Liver (tissue), 9 donors: ENCODE measurements around the gene PPP1R2. TPM values are rescaled to one million over a fixed set of nuclear protein-coding genes. Genes with fewer than 3 reads are reported as not detected.

Source experiments
- DNase-seq: peaks from one replicate; pipeline ENCODE4 v3.0.0-alpha.2; 2017; ENCODE audit warnings: low spot score
- H3K27ac ChIP-seq, 2 donors: one replicate each; pipeline ENCODE4 v1.7.0; 2013; ENCODE audit warnings: inconsistent platforms in 2 of 2, low read length in 2 of 2, control low read depth in 1 of 2, low read depth in 1 of 2, mild to moderate bottlenecking in 1 of 2
- H3K27me3 ChIP-seq, 4 donors: one replicate each; pipeline versions ENCODE4 v1.6.1 to v1.7.0; 2013; ENCODE audit warnings: low read length in 3 of 4, inconsistent platforms in 1 of 4, mild to moderate bottlenecking in 1 of 4, moderate library complexity in 1 of 4; ENCODE audit not compliant: control insufficient read depth in 4 of 4, insufficient read depth in 4 of 4
- H3K36me3 ChIP-seq, 4 donors: one replicate each; pipeline versions ENCODE4 v1.6.1 to v1.7.0; 2013; ENCODE audit warnings: low read length in 3 of 4, mild to moderate bottlenecking in 3 of 4, low read depth in 1 of 4, moderate library complexity in 1 of 4; ENCODE audit not compliant: control insufficient read depth in 4 of 4, insufficient read depth in 3 of 4
- H3K4me1 ChIP-seq, 4 donors: one replicate each; pipeline versions ENCODE4 v1.6.1 to v1.7.0; 2013; ENCODE audit warnings: low read length in 3 of 4, mild to moderate bottlenecking in 3 of 4, moderate library complexity in 1 of 4; ENCODE audit not compliant: control insufficient read depth in 4 of 4, insufficient read depth in 4 of 4
- H3K4me3 ChIP-seq, 3 donors: one replicate each; pipeline versions ENCODE4 v1.6.1 to v1.7.0; 2013; ENCODE audit warnings: low read length in 3 of 3, control low read depth in 1 of 3, low read depth in 1 of 3, mild to moderate bottlenecking in 1 of 3
- H3K9ac ChIP-seq, 2 donors: one replicate each; pipeline ENCODE4 v1.7.0; 2013; ENCODE audit warnings: low read length in 2 of 2, mild to moderate bottlenecking in 2 of 2, moderate library complexity in 2 of 2, control low read depth in 1 of 2, low read depth in 1 of 2
- H3K9me3 ChIP-seq, 4 donors: one replicate each; pipeline versions ENCODE4 v1.6.1 to v1.7.0; 2013; ENCODE audit warnings: low read length in 3 of 4; ENCODE audit not compliant: control insufficient read depth in 4 of 4
- CTCF ChIP-seq: fragments of 150-350 bp; IDR thresholded peaks from 2 replicates; pipeline ENCODE4 v1.5.1; 2017; ENCODE audit warnings: improper control_type of control experiment, low read depth, low read length; ENCODE audit not compliant: missing input control
- EGR1 ChIP-seq, 2 donors: IDR thresholded peaks; 2 replicates each; pipeline ENCODE4 v1.6.1; 2016 to 2018; ENCODE audit warnings: antibody characterized with exemption in 2 of 2, low read depth in 2 of 2
- FOXA1 ChIP-seq: IDR thresholded peaks from 2 replicates; pipeline ENCODE4 v1.6.1; 2016; ENCODE audit warnings: antibody characterized with exemption
- FOXA2 ChIP-seq: IDR thresholded peaks from 2 replicates; pipeline ENCODE4 v1.6.1; 2016; ENCODE audit warnings: antibody characterized with exemption
- GABPA ChIP-seq, 2 donors: IDR thresholded peaks in 1 of 2; conservative IDR thresholded peaks in 1 of 2; 2 replicates each; pipeline ENCODE4 v1.6.1; 2016; ENCODE audit warnings: antibody characterized with exemption in 2 of 2, mild to moderate bottlenecking in 1 of 2, moderate library complexity in 1 of 2
- HNF4A ChIP-seq, 2 donors: conservative IDR thresholded peaks; 2 replicates each; pipeline ENCODE4 v1.6.1; 2016; ENCODE audit warnings: antibody characterized with exemption in 2 of 2, mild to moderate bottlenecking in 2 of 2
- HNF4G ChIP-seq: IDR thresholded peaks from 2 replicates; pipeline ENCODE4 v1.6.1; 2016; ENCODE audit warnings: antibody characterized with exemption
- JUND ChIP-seq, 2 donors: IDR thresholded peaks; 2 replicates each; pipeline ENCODE4 v1.6.1; 2016; ENCODE audit warnings: antibody characterized with exemption in 2 of 2
- MAX ChIP-seq: IDR thresholded peaks from 2 replicates; pipeline ENCODE4 v1.6.1; 2016; ENCODE audit warnings: antibody characterized with exemption
- NR2F2 ChIP-seq: IDR thresholded peaks from 2 replicates; pipeline ENCODE4 v1.6.1; 2016; ENCODE audit warnings: antibody characterized with exemption
- RAD21 ChIP-seq, 2 donors: IDR thresholded peaks; 2 replicates each; pipeline ENCODE4 v1.6.1; 2016; ENCODE audit warnings: antibody characterized with exemption in 2 of 2, mild to moderate bottlenecking in 2 of 2
- REST ChIP-seq: IDR thresholded peaks from 2 replicates; pipeline ENCODE4 v1.6.1; 2016; ENCODE audit warnings: antibody characterized with exemption, mild to moderate bottlenecking
- RXRA ChIP-seq, 2 donors: IDR thresholded peaks; 2 replicates each; pipeline ENCODE4 v1.6.1; 2017 to 2018; ENCODE audit warnings: antibody characterized with exemption in 2 of 2, mild to moderate bottlenecking in 1 of 2
- SP1 ChIP-seq: IDR thresholded peaks from 2 replicates; pipeline ENCODE4 v1.6.1; 2018; ENCODE audit warnings: antibody characterized with exemption, mild to moderate bottlenecking
- TAF1 ChIP-seq: conservative IDR thresholded peaks from 2 replicates; pipeline ENCODE4 v1.6.1; 2016; ENCODE audit warnings: antibody characterized with exemption, mild to moderate bottlenecking
- YY1 ChIP-seq: IDR thresholded peaks from 2 replicates; pipeline ENCODE4 v1.6.1; 2016; ENCODE audit warnings: antibody characterized with exemption, mild to moderate bottlenecking
- ZBTB33 ChIP-seq: IDR thresholded peaks from 2 replicates; pipeline ENCODE4 v1.6.1; 2016; ENCODE audit warnings: antibody characterized with exemption
- WGBS: extraction: QIAGEN DNeasy Blood & Tissue Kit; methylation state at CpG from one replicate; pipeline ENCODE4 v1.1.7; 2013; 5-methylcytosine and 5-hydroxymethylcytosine counted together
- polyA plus RNA-seq, 2 donors: library from polyadenylated mRNA; stranded (reverse) in 1 of 2; unstranded in 1 of 2; fragments of 200-250 nt in 1 of 2; fragments of >200 nt in 1 of 2; fragmentation: Nextera tagmentation in 1 of 2; extraction: Ambion mirVana in 1 of 2; gene quantifications; one replicate each; pipeline versions ENCODE4 v1.2.1 to v1.2.3, GENCODE V29; 2013 to 2015
- total RNA-seq, 2 donors: library from RNA; depleted of rRNA; stranded (reverse); fragments of >200 nt; gene quantifications; one replicate each; pipeline ENCODE4 v1.2.3, GENCODE V29; 2014
- donor health status: healthy.
- donor health status: healthy.
- donor health status: healthy.
- donor health status: healthy.
- donor health status: healthy.

The PPP1R2 gene
- total and polyA plus RNA-seq, 4 donors = 9.3 to 21.4 (median 16.0) TPM

GRCh38 chr3:195580744-195581443 is 37.8 kb upstream of the PPP1R2 start:
- no peaks in the 10 kb centered on the region for H3K36me3 ChIP-seq
- H3K9ac ChIP-seq = no peak overlapping the region
- 71% methylated on average over 6 of the region's 6 CpGs for WGBS
- no peak for DNase-seq
- no peaks in the 10 kb centered on the region for H3K9me3 ChIP-seq
- H3K4me1 ChIP-seq = no peaks in the 10 kb centered on the region
- H3K27ac ChIP-seq = no peak overlapping the region
- H3K4me3 ChIP-seq = no peak overlapping the region
- TF ChIP-seq NR2F2 (no peak), HNF4G (no peak), JUND (IDR thresholded peaks at IDR 0.05) (no peak), REST (no peak), ZBTB33 (no peak), FOXA2 (no peak), GABPA (IDR thresholded peaks at IDR 0.05 in 1 of 2, conservative IDR thresholded peaks at IDR 0.05 in 1 of 2) (no peak), CTCF (no peak), SP1 (no peak), MAX (no peak), YY1 (no peak), RAD21 (IDR thresholded peaks at IDR 0.05) (no peak), RXRA (IDR thresholded peaks at IDR 0.05) (no peak), TAF1 (no peak), EGR1 (IDR thresholded peaks at IDR 0.05; ENCODE audit: low read depth in 2 of 2) (no peak), HNF4A (conservative IDR thresholded peaks at IDR 0.05) (no peak), FOXA1 (no peak)
- no peaks in the 10 kb centered on the region for H3K27me3 ChIP-seq
